Amniotic stem cell (primary cell): Measurements from ENCODE around the gene BTNL2.
"Not testable (repeated sequence)": the region's sequence is repeated elsewhere in the genome, so short reads cannot be mapped to it uniquely, and the experiment has no call there.

Experiments used
- DNase-seq: peaks from one replicate; lab custom pipeline; 2025; lab: John Stamatoyannopoulos, UW

BTNL2 gene

GRCh38 chr6:32369660-32370059 is 37.3 kb downstream of the BTNL2 start:
- no peak for DNase-seq

DNA sequence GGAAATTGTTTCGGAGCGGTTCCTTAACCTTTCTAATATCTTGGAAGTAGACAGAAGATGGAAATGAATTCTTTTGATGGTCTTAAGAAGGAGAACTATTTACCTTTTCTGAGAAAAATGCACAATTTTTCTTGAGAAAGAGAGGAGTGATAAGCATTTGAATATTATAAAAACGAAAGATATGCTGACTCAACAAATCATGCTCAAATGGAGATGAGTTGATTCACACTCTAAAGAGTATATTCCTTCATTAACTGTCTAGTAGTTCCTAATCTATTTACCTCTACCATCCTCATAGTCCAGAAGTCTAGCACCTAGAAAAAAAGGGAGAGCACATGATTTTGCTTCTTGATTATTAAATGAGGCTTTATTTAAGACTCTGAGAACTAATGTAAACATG is 39.3 kb downstream of the BTNL2 start:
- no peak for DNase-seq

- not testable (repeated sequence) for DNase-seq
These were observed 47.8 kb downstream of the BTNL2 start for GRCh38 chr6:32359225-32359624.

GRCh38 chr6:32358548-32358947 is 48.4 kb downstream of the BTNL2 start:
- not testable (repeated sequence) for DNase-seq

DNA sequence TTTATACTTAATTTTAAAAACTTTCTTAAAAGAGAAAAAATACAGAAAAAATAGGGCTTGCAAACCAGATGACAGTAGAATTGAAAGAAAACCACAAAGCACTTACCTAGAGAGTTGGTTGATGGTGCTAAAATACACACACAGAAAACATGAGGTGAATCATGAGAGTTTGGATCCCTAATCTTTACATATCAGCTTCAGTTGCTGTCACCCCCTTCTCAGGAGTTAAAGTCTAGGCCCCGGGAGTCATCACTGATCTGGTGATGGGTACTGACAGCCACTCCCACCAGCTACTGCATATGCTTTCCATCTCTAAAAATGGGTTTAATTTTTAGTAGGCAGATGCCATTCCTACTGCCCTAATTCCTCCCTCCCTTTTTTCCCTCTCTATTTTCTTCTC is 52.0 kb downstream of the BTNL2 start:
- no peak for DNase-seq

- no peak for DNase-seq
These were observed 53.6 kb downstream of the BTNL2 start for GRCh38 chr6:32353348-32353747.
